GM21529 (cell line): Measurements from ENCODE around the gene TMEM109.

Experiments
- ATAC-seq: cut with Tn5 transposase; IDR thresholded peaks from one replicate; pipeline ENCODE4 v1.9.1; 2021; ENCODE audit not compliant: unreplicated experiment

TMEM109 gene

GRCh38 chr11:60878245-60879101 lies 35.5 kb upstream of the TMEM109 start:
- no peak for ATAC-seq

- no peak for ATAC-seq
These were observed 34.9 kb upstream of the TMEM109 start for GRCh38 chr11:60879104-60879503.

GRCh38 chr11:60879971-60880588 lies 33.9 kb upstream of the TMEM109 start:
- no peak for ATAC-seq

- no peak for ATAC-seq
These were observed 33.2 kb upstream of the TMEM109 start for GRCh38 chr11:60880643-60881282.

GRCh38 chr11:60887556-60887955 lies 26.4 kb upstream of the TMEM109 start:
- no peak for ATAC-seq

GRCh38 chr11:60889869-60890311 lies 24.1 kb upstream of the TMEM109 start:
- ATAC-seq: no peak

GRCh38 chr11:60890696-60891095 lies 23.3 kb upstream of the TMEM109 start:
- ATAC-seq: no peak

GRCh38 chr11:60891103-60891741 lies 22.7 kb upstream of the TMEM109 start:
- no peak for ATAC-seq

- ATAC-seq: no peak
These were observed 18.3 kb upstream of the TMEM109 start for GRCh38 chr11:60895687-60896086.

GRCh38 chr11:60897496-60897895 lies 16.5 kb upstream of the TMEM109 start:
- ATAC-seq: no peak

- no peak for ATAC-seq
These were observed 14.7 kb upstream of the TMEM109 start for GRCh38 chr11:60899046-60899936.

GRCh38 chr11:60899977-60900376 lies 14.0 kb upstream of the TMEM109 start:
- ATAC-seq: no peak

- ATAC-seq: no peak
These were observed 13.1 kb upstream of the TMEM109 start for GRCh38 chr11:60900673-60901404.

- no peak for ATAC-seq
These were observed 11.3 kb upstream of the TMEM109 start for GRCh38 chr11:60902625-60903024.

- ATAC-seq: no peak
These were observed 8.9 kb upstream of the TMEM109 start for GRCh38 chr11:60905047-60905446.

GRCh38 chr11:60905551-60906113 lies 8.3 kb upstream of the TMEM109 start:
- ATAC-seq: no peak

- ATAC-seq: peak; percentile 74
These were observed 7.6 kb upstream of the TMEM109 start, which contains the start of gene PRPF19 for GRCh38 chr11:60906132-60906972. Gene PRPF19, minus strand, starts transcription at chr11:60906585. Its CDS starts 203 bp downstream, at chr11:60906382.

- no peak for ATAC-seq
These were observed 5.2 kb upstream of the TMEM109 start for GRCh38 chr11:60908803-60909202.
